Measurements from ENCODE around the gene IFFO2.

Gene IFFO2

GRCh38 chr1:18997508-18997907 is 41.0 kb upstream of the IFFO2 start:
- Histone ChIP-seq H3K4me2 (ENCODE audit: low read depth, low read length, poor library complexity, severe bottlenecking) (no peak overlapping the region), H4K20me1 (ENCODE audit: insufficient read depth, low read length, poor library complexity, severe bottlenecking) (no peaks in the 10 kb centered on the region), H3K9me3 (ENCODE audit: insufficient read depth, low read depth, low read length) (peaks cover 17% of the 10 kb centered on the region; the same call in 1 of the 2 replicates), H3K27me3 (ENCODE audit: insufficient read depth, low read length, poor library complexity, severe bottlenecking) (no peaks in the 10 kb centered on the region), H3F3A (ENCODE audit: low read depth) (0 out of 2 replicates have a peak, but pooled peaks cover 8% of the 10 kb centered on the region), H3K4me3 (ENCODE audit: low read length, poor library complexity, severe bottlenecking) (no peak overlapping the region), H3K79me2 (ENCODE audit: insufficient read depth, low read length) (no peaks in the 10 kb centered on the region), H3K36me3 (ENCODE audit: insufficient read depth, low read length) (no peaks in the 10 kb centered on the region), H3K4me1 (ENCODE audit: insufficient read depth, low read length, poor library complexity, severe bottlenecking) (no peaks in the 10 kb centered on the region), H3K9ac (ENCODE audit: low read depth, low read length, poor library complexity, severe bottlenecking) (no peak overlapping the region), H2AFZ (ENCODE audit: low read length) (no peak overlapping the region), H3K9me2 (replicated peaks; ENCODE audit: low read depth, low read length) (no peaks in the 10 kb centered on the region)
- TF ChIP-seq CTCF (conservative IDR thresholded peaks at IDR 0.05; ENCODE audit: low read length) (no peak), EZH2phosphoT487 (IDR thresholded peaks at IDR 0.05; ENCODE audit: borderline replicate concordance) (no peak)

- H3K9me2 ChIP-seq (replicated peaks; ENCODE audit: low read depth, low read length): no peaks in the 10 kb centered on the region
- TF ChIP-seq CTCF (conservative IDR thresholded peaks at IDR 0.05; ENCODE audit: low read length) (no peak), EZH2phosphoT487 (IDR thresholded peaks at IDR 0.05; ENCODE audit: borderline replicate concordance) (no peak)
- H3K79me2 ChIP-seq (ENCODE audit: insufficient read depth, low read length): no peaks in the 10 kb centered on the region
- peaks cover 12% of the 10 kb centered on the region; the same call in 1 of the 2 replicates for H3K9me3 ChIP-seq (ENCODE audit: insufficient read depth, low read depth, low read length)
- no peaks in the 10 kb centered on the region for H4K20me1 ChIP-seq (ENCODE audit: insufficient read depth, low read length, poor library complexity, severe bottlenecking)
- no peaks in the 10 kb centered on the region for H3K4me1 ChIP-seq (ENCODE audit: insufficient read depth, low read length, poor library complexity, severe bottlenecking)
- no peak overlapping the region for H2AFZ ChIP-seq (ENCODE audit: low read length)
- no peak overlapping the region for H3K4me2 ChIP-seq (ENCODE audit: low read depth, low read length, poor library complexity, severe bottlenecking)
- H3F3A ChIP-seq (ENCODE audit: low read depth): 0 out of 2 replicates have a peak, but pooled peaks cover 8% of the 10 kb centered on the region
- no peak overlapping the region for H3K4me3 ChIP-seq (ENCODE audit: low read length, poor library complexity, severe bottlenecking)
- H3K27me3 ChIP-seq (ENCODE audit: insufficient read depth, low read length, poor library complexity, severe bottlenecking): no peaks in the 10 kb centered on the region
- H3K9ac ChIP-seq (ENCODE audit: low read depth, low read length, poor library complexity, severe bottlenecking): no peak overlapping the region
- no peaks in the 10 kb centered on the region for H3K36me3 ChIP-seq (ENCODE audit: insufficient read depth, low read length)
Measured at GRCh38 chr1:18996548-18997177, 40.2 kb upstream of the IFFO2 start.

DNA sequence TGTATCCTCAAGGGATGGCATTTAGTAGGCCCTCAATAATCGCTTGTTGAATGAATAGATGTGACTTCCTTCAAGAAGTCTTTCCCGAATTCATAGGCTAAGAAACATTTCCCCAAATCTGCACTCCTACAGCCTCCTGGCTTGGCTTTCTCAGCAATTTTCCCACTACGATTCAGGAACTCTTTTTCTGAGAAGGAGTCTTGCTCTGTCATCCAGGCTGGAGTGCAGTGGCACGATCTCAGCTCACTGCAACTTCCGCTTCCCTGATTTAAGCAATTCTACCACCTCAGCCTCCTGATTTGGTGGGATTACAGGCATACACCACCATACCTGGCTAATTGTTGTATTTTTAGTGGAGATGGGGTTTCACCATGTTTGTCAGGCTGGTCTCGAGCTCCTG is 37.9 kb upstream of the IFFO2 start:
- Histone ChIP-seq H2AFZ (ENCODE audit: low read length) (no peak overlapping the region), H3K4me3 (ENCODE audit: low read length, poor library complexity, severe bottlenecking) (no peak overlapping the region), H3K27me3 (ENCODE audit: insufficient read depth, low read length, poor library complexity, severe bottlenecking) (no peaks in the 10 kb centered on the region), H3K9ac (ENCODE audit: low read depth, low read length, poor library complexity, severe bottlenecking) (no peak overlapping the region), H3K4me2 (ENCODE audit: low read depth, low read length, poor library complexity, severe bottlenecking) (no peak overlapping the region), H3F3A (ENCODE audit: low read depth) (no peaks in the 10 kb centered on the region), H4K20me1 (ENCODE audit: insufficient read depth, low read length, poor library complexity, severe bottlenecking) (no peaks in the 10 kb centered on the region), H3K79me2 (ENCODE audit: insufficient read depth, low read length) (no peaks in the 10 kb centered on the region), H3K9me3 (ENCODE audit: insufficient read depth, low read depth, low read length) (no peaks in the 10 kb centered on the region; the same call in 1 of the 2 replicates), H3K36me3 (ENCODE audit: insufficient read depth, low read length) (no peaks in the 10 kb centered on the region), H3K4me1 (ENCODE audit: insufficient read depth, low read length, poor library complexity, severe bottlenecking) (no peaks in the 10 kb centered on the region), H3K9me2 (replicated peaks; ENCODE audit: low read depth, low read length) (no peaks in the 10 kb centered on the region)
- no peak for TF ChIP-seq EZH2phosphoT487 (IDR thresholded peaks at IDR 0.05; ENCODE audit: borderline replicate concordance)
- TF ChIP-seq CTCF (conservative IDR thresholded peaks at IDR 0.05; ENCODE audit: low read length): no peak

All from Loucy (cell line).